CD4-positive, alpha-beta T cell (primary cell): ENCODE data around the gene LDB2. TPM values are rescaled to one million over a fixed set of nuclear protein-coding genes. Genes with fewer than 3 reads are reported as not detected.

Source experiments
- ATAC-seq: fragments of 200-7000 bp; cut with Tn5 transposase; one replicate; pipeline ENCODE4 v1.10.0; 2022; ENCODE audit warnings: mild to moderate bottlenecking; ENCODE audit not compliant: poor library complexity
- CTCF ChIA-PET: fragments of 350-600 bp; sonication (Branson Sonifier 250); formaldehyde crosslinking; loops from one replicate; lab custom pipeline; 2021; ENCODE audit warnings: antibody characterized with exemption, inconsistent platforms; lab: Charles Lee
- POLR2A ChIA-PET: fragments of 350-600 bp; sonication (Branson Sonifier 250); formaldehyde crosslinking; loops from one replicate; lab custom pipeline; 2021; ENCODE audit warnings: antibody characterized with exemption, inconsistent platforms; lab: Charles Lee
- DNase-seq, 14 experiments: peaks; one replicate each; pipeline ENCODE4 v3.0.0-alpha.2; 2013 to 2020; ENCODE audit warnings: mixed read lengths in 2 of 14
- H3K27ac ChIP-seq, 2 donors: one replicate each; pipeline versions ENCODE4 v1.5.1 to v1.7.0; 2013; ENCODE audit warnings: low read length in 2 of 2, low read depth in 1 of 2, mild to moderate bottlenecking in 1 of 2
- H3K27me3 ChIP-seq, 2 experiments: 1 replicate in 1 of 2; 2 replicates in 1 of 2; pipeline versions ENCODE4 v1.6.1 to v1.7.0; 2013; ENCODE audit warnings: low read length in 2 of 2, control low read depth in 1 of 2, mild to moderate bottlenecking in 1 of 2, moderate library complexity in 1 of 2; ENCODE audit not compliant: insufficient read depth in 2 of 2, control insufficient read depth in 1 of 2
- H3K36me3 ChIP-seq: one replicate; pipeline ENCODE4 v1.6.1; 2013; ENCODE audit warnings: low read length, control low read depth; ENCODE audit not compliant: insufficient read depth
- H3K4me1 ChIP-seq: one replicate; pipeline ENCODE4 v1.6.1; 2013; ENCODE audit warnings: low read length, control low read depth; ENCODE audit not compliant: insufficient read depth
- H3K4me3 ChIP-seq: one replicate; pipeline ENCODE4 v1.5.1; 2013; ENCODE audit warnings: mild to moderate bottlenecking, low read length, moderate library complexity
- H3K9me3 ChIP-seq, 2 experiments: 1 replicate in 1 of 2; 2 replicates in 1 of 2; pipeline versions ENCODE4 v1.6.1 to v1.7.0; 2013; ENCODE audit warnings: low read length in 2 of 2, mild to moderate bottlenecking in 2 of 2, control low read depth in 1 of 2, moderate library complexity in 1 of 2; ENCODE audit not compliant: control insufficient read depth in 1 of 2, insufficient read depth in 1 of 2
- H3K27ac Mint-ChIP-seq: one replicate; pipeline ENCODE4 v1.8.0; 2020; ENCODE audit warnings: mixed read lengths
- H3K27me3 Mint-ChIP-seq: one replicate; pipeline ENCODE4 v1.8.0; 2021; ENCODE audit warnings: mixed read lengths
- H3K36me3 Mint-ChIP-seq: one replicate; pipeline ENCODE4 v1.8.0; 2021; ENCODE audit warnings: low read depth, mixed read lengths
- H3K4me1 Mint-ChIP-seq: one replicate; pipeline ENCODE4 v1.8.0; 2021; ENCODE audit warnings: low read depth, mixed read lengths
- H3K4me3 Mint-ChIP-seq: one replicate; pipeline ENCODE4 v1.8.0; 2020; ENCODE audit warnings: mild to moderate bottlenecking, mixed read lengths
- H3K9me3 Mint-ChIP-seq: one replicate; pipeline ENCODE4 v1.8.0; 2020; ENCODE audit warnings: mixed read lengths
- intact Hi-C, 2 experiments: fragments of 100-400 bp; cut with DNase I in 1 of 2; cut with micrococcal nuclease in 1 of 2; formaldehyde crosslinking; loops; one replicate each; pipeline versions ENCODE4 v1.15.1 to v1.9.0; 2023 to 2025; cut with DNase I, micrococcal nuclease
- total RNA-seq, 174 experiments: library from RNA in 2 of 174; stranded (reverse) in 2 of 174; gene quantifications; one replicate each; pipeline ENCODE4 v1.2.3 and lab custom pipeline; 2021 to 2026
- TF ChIP-seq, protein P1 (sequence below): fragments of 200-600 bp; IDR thresholded peaks from one replicate; pipeline ENCODE4 v1.8.0; 2022; ENCODE audit warnings: antibody characterized with exemption, mild to moderate bottlenecking

LDB2 gene
- total RNA-seq, 2 experiments from 2014 or later = not detected

DNA sequence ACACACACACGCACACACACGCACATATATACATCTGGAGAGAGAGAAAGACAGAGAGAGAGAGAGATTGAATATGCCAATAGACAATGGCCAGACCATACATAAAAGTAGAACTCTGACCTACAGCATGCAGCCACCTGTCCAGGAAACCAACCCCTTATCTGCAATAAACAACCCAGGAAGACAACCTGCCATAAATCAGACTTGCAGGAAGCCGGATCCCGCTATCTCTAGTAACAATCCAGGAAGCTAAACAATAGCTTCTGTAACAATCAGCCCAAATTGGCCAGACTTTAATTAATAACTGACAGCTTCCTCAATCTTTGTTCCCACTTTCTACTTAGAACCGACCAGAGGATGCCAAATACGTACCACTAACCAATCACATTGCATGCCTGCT, 173.2 kb downstream of the LDB2 start:
- Mint-ChIP-seq H3K4me3 (no peak overlapping the region), H3K36me3 (no peaks in the 10 kb centered on the region), H3K27me3 (peaks cover 19% of the 10 kb centered on the region), H3K27ac (no peak overlapping the region), H3K4me1 (no peaks in the 10 kb centered on the region), H3K9me3 (peaks cover 8% of the 10 kb centered on the region)
- no peaks in the 10 kb centered on the region for H3K4me1 ChIP-seq
- ATAC-seq (no peak), DNase-seq (no peak)
- H3K4me3 ChIP-seq = no peak overlapping the region
- CTCF ChIA-PET = no interaction called here
- H3K27ac ChIP-seq = no peak overlapping the region
- POLR2A ChIA-PET = no interaction called here
- no peaks in the 10 kb centered on the region for H3K36me3 ChIP-seq
- TF ChIP-seq, protein P1, sequence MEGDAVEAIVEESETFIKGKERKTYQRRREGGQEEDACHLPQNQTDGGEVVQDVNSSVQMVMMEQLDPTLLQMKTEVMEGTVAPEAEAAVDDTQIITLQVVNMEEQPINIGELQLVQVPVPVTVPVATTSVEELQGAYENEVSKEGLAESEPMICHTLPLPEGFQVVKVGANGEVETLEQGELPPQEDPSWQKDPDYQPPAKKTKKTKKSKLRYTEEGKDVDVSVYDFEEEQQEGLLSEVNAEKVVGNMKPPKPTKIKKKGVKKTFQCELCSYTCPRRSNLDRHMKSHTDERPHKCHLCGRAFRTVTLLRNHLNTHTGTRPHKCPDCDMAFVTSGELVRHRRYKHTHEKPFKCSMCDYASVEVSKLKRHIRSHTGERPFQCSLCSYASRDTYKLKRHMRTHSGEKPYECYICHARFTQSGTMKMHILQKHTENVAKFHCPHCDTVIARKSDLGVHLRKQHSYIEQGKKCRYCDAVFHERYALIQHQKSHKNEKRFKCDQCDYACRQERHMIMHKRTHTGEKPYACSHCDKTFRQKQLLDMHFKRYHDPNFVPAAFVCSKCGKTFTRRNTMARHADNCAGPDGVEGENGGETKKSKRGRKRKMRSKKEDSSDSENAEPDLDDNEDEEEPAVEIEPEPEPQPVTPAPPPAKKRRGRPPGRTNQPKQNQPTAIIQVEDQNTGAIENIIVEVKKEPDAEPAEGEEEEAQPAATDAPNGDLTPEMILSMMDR = no peak
- H3K9me3 ChIP-seq = no peaks in the 10 kb centered on the region
- intact Hi-C loops = no loop called here
- H3K27me3 ChIP-seq = no peaks in the 10 kb centered on the region

DNA sequence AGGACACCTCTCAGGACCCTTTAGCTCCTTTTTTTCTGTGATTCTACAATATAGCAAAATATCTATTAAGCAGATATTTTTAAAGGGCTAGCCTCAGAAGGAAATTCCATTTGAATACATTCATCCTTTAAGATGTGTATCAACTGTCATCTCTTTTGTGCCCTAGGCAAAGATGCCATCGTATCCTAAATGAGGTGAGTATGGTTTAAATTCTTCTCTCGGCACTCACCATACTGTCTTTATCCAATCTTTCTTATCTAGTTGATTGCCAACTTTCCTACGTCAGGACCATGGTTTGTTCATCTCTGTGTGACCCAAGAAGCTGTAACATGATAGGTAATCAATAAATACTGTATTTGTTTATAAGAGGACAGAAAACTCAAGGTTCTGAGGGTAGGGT, 176.0 kb downstream of the LDB2 start:
- TF ChIP-seq, protein P1 = no peak
- ATAC-seq (no peak), DNase-seq (no peak)
- no peaks in the 10 kb centered on the region for H3K4me1 ChIP-seq
- H3K36me3 ChIP-seq = no peaks in the 10 kb centered on the region
- H3K27ac Mint-ChIP-seq = no peak overlapping the region
- H3K36me3 Mint-ChIP-seq = no peaks in the 10 kb centered on the region
- H3K27me3 ChIP-seq = no peaks in the 10 kb centered on the region
- POLR2A ChIA-PET = no interaction called here
- no peak overlapping the region for H3K4me3 Mint-ChIP-seq
- peaks cover 10% of the 10 kb centered on the region for H3K9me3 Mint-ChIP-seq
- no peak overlapping the region for H3K27ac ChIP-seq
- no peaks in the 10 kb centered on the region for H3K9me3 ChIP-seq
- CTCF ChIA-PET = no interaction called here
- H3K4me1 Mint-ChIP-seq = no peaks in the 10 kb centered on the region
- H3K4me3 ChIP-seq = no peak overlapping the region
- intact Hi-C loops = no loop called here
- H3K27me3 Mint-ChIP-seq = peaks cover 15% of the 10 kb centered on the region

DNA sequence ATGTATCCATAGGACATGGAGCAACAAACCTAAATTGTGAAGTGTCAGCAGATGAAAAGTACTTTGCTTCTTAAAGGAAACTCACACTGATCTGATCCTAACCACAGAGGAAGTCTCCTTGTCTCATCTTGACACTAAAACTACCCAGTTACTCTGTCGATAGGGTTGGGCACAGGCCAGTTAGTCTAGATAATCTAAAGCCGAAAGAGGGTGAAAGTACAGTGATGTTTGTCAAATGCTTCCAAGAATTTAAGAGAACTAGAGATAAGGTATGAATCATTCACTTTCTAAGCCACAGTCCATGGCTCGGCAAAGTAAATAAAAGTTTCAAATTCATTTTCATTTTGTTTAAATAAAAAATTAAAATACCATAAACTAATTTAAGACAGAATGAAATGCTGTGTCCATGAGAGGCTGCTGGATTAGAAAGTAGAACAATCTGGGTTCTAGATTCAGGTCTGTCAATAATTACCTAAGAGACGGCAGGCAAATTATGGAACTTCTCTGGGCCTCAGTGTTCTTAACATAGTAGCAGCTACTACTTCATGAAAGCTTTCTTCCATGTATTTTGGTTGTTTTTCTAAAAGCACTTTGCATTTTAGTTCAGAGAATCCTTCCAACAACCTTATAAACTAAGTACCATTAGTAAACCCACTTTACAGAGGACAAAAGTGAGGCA, 176.7 kb downstream of the LDB2 start:
- H3K4me1 Mint-ChIP-seq = no peaks in the 10 kb centered on the region
- CTCF ChIA-PET = no interaction called here
- DNase-seq = no peak
- Histone ChIP-seq H3K27me3 (no peaks in the 10 kb centered on the region), H3K36me3 (no peaks in the 10 kb centered on the region), H3K9me3 (no peaks in the 10 kb centered on the region), H3K4me1 (no peaks in the 10 kb centered on the region), H3K27ac (no peak overlapping the region), H3K4me3 (no peak overlapping the region)
- H3K9me3 Mint-ChIP-seq = peaks cover 10% of the 10 kb centered on the region
- intact Hi-C loops = no loop called here
- peaks cover 12% of the 10 kb centered on the region for H3K27me3 Mint-ChIP-seq
- H3K4me3 Mint-ChIP-seq = no peak overlapping the region
- no peak overlapping the region for H3K27ac Mint-ChIP-seq
- ATAC-seq = no peak
- POLR2A ChIA-PET = no interaction called here
- H3K36me3 Mint-ChIP-seq = no peaks in the 10 kb centered on the region
- TF ChIP-seq, protein P1 = no peak
